B cell (primary cell): ENCODE data around the gene CNR2. TPM values are rescaled to one million over a fixed set of nuclear protein-coding genes. Genes with fewer than 3 reads are reported as not detected.
A peak's percentile ranks its signal among the peaks of the same experiment; 100 is the strongest.

Source experiments
- ATAC-seq: fragments of 200-7000 bp; cut with Tn5 transposase; one replicate; pipeline ENCODE4 v1.10.0; 2021; ENCODE audit warnings: low read depth, mild to moderate bottlenecking, moderate number of reproducible peaks, moderate library complexity
- CTCF ChIA-PET: fragments of 350-600 bp; sonication (Branson Sonifier 250); formaldehyde crosslinking; loops from one replicate; lab custom pipeline; 2021; ENCODE audit warnings: antibody characterized with exemption, inconsistent platforms; lab: Charles Lee
- POLR2A ChIA-PET: fragments of 350-600 bp; sonication (Branson Sonifier 250); formaldehyde crosslinking; loops from one replicate; lab custom pipeline; 2021; ENCODE audit warnings: antibody characterized with exemption; lab: Charles Lee
- DNase-seq: peaks from one replicate; pipeline ENCODE4 v3.0.0; 2013
- H2AFZ ChIP-seq: 2 replicates; pipeline ENCODE4 v1.6.1; 2012; ENCODE audit warnings: mild to moderate bottlenecking, low read depth, low read length; ENCODE audit not compliant: insufficient read depth, poor library complexity, severe bottlenecking
- H3K27ac ChIP-seq, 2 donors: 1 replicate in 1 of 2; 2 replicates in 1 of 2; pipeline ENCODE4 v1.5.1; 2012 to 2013; ENCODE audit warnings: low read length in 2 of 2, mild to moderate bottlenecking in 2 of 2, moderate library complexity in 1 of 2
- H3K27me3 ChIP-seq, 4 experiments: fragments of 200-600 bp in 1 of 4; sonication (generic) in 1 of 4; replicated peaks in 1 of 4; 1 replicate in 2 of 4; 2 replicates in 2 of 4; pipeline versions ENCODE4 v1.6.1 to v1.7.0; 2013 to 2016; ENCODE audit warnings: low read length in 3 of 4, mild to moderate bottlenecking in 2 of 4, mixed read lengths in 1 of 4, moderate library complexity in 1 of 4; ENCODE audit not compliant: insufficient read depth in 4 of 4, control insufficient read depth in 3 of 4; ENCODE audit errors: control extremely low read depth in 1 of 4
- H3K36me3 ChIP-seq, 2 experiments: replicated peaks in 1 of 2; 1 replicate in 1 of 2; 2 replicates in 1 of 2; pipeline versions ENCODE4 v1.6.1 to v1.7.1; 2013; ENCODE audit warnings: low read length in 1 of 2; ENCODE audit not compliant: insufficient read depth in 2 of 2, control insufficient read depth in 1 of 2; ENCODE audit errors: control extremely low read depth in 1 of 2, extremely low read depth in 1 of 2
- H3K4me1 ChIP-seq, 2 donors: fragments of 200-600 bp in 1 of 2; sonication (generic) in 1 of 2; 1 replicate in 1 of 2; 2 replicates in 1 of 2; pipeline versions ENCODE4 v1.5.1 to v1.6.1; 2013 to 2017; ENCODE audit warnings: low read length in 2 of 2; ENCODE audit not compliant: control insufficient read depth in 2 of 2, insufficient read depth in 2 of 2
- H3K4me2 ChIP-seq: replicated peaks from 2 replicates; pipeline ENCODE3; 2012; ENCODE audit warnings: mild to moderate bottlenecking, low read depth, low read length; ENCODE audit not compliant: poor library complexity, severe bottlenecking
- H3K4me3 ChIP-seq, 5 experiments: fragments of 200-600 bp in 1 of 5; sonication (generic) in 1 of 5; 1 replicate in 3 of 5; 2 replicates in 2 of 5; pipeline versions ENCODE4 v1.5.1 to v1.7.0; 2011 to 2016; ENCODE audit warnings: low read length in 4 of 5, mild to moderate bottlenecking in 4 of 5, low read depth in 2 of 5, control low read depth in 1 of 5, moderate library complexity in 1 of 5; ENCODE audit not compliant: insufficient read depth in 1 of 5; ENCODE audit errors: control extremely low read depth in 1 of 5, extremely low read depth in 1 of 5
- H3K79me2 ChIP-seq: fragments of 200-600 bp; sonication (generic); one replicate; pipeline ENCODE4 v1.6.0; 2016; ENCODE audit warnings: low read length; ENCODE audit not compliant: control insufficient read depth, insufficient read depth
- H3K9ac ChIP-seq: fragments of 200-600 bp; sonication (generic); 2 replicates; pipeline ENCODE4 v1.6.1; 2017; ENCODE audit warnings: mild to moderate bottlenecking, low read length, moderate library complexity
- H3K9me3 ChIP-seq, 3 donors: one replicate each; pipeline versions ENCODE4 v1.6.1 to v1.7.1; 2013; ENCODE audit warnings: low read length in 2 of 3; ENCODE audit not compliant: control insufficient read depth in 2 of 3, insufficient read depth in 1 of 3; ENCODE audit errors: control extremely low read depth in 1 of 3
- H4K20me1 ChIP-seq: 2 replicates; pipeline ENCODE4 v1.6.0; 2012; ENCODE audit warnings: mild to moderate bottlenecking, low read length; ENCODE audit not compliant: insufficient read depth, control insufficient read depth, poor library complexity, severe bottlenecking
- H3K27ac Mint-ChIP-seq: one replicate; pipeline ENCODE4 v1.8.0; 2021; ENCODE audit warnings: mixed read lengths
- H3K27me3 Mint-ChIP-seq: one replicate; pipeline ENCODE4 v1.8.0; 2021; ENCODE audit warnings: mixed read lengths
- H3K4me1 Mint-ChIP-seq: one replicate; pipeline ENCODE4 v1.8.0; 2021; ENCODE audit warnings: mixed read lengths
- H3K4me3 Mint-ChIP-seq: one replicate; pipeline ENCODE4 v1.8.0; 2021; ENCODE audit warnings: mixed read lengths
- H3K9me3 Mint-ChIP-seq: one replicate; pipeline ENCODE4 v1.8.0; 2022; ENCODE audit warnings: mixed read lengths; ENCODE audit not compliant: insufficient read depth
- CTCF ChIP-seq: fragments of 200-600 bp; IDR thresholded peaks from one replicate; pipeline ENCODE4 v1.8.0; 2022; ENCODE audit warnings: antibody characterized with exemption, mild to moderate bottlenecking
- EZH2 ChIP-seq: IDR thresholded peaks from 2 replicates; pipeline ENCODE4 v1.6.1; 2012; ENCODE audit warnings: borderline replicate concordance, low read depth, mild to moderate bottlenecking, moderate library complexity, low read length; ENCODE audit not compliant: insufficient read depth, poor library complexity, severe bottlenecking
- WGBS: methylation state at CpG from one replicate; pipeline ENCODE4 v1.1.5; 2013; ENCODE audit warnings: missing lambda C conversion rate; ENCODE audit not compliant: insufficient coverage; 5-methylcytosine and 5-hydroxymethylcytosine counted together
- intact Hi-C: fragments of 100-400 bp; cut with micrococcal nuclease; formaldehyde crosslinking; loops from one replicate; pipeline ENCODE4 v1.10.0; 2022
- polyA plus RNA-seq: library from polyadenylated mRNA; depleted of rRNA; stranded (reverse); fragments of >200 nt; gene quantifications from 2 replicates; pipeline ENCODE4 v1.2.3, GENCODE V29; 2012
- total RNA-seq, 2 donors: library from RNA; stranded (reverse); fragments of 120-200 nt in 1 of 2; gene quantifications; 1 replicate in 1 of 2; 2 replicates in 1 of 2; pipeline versions ENCODE4 v1.2.3 to v1.2.4, GENCODE V29; 2013 to 2022

The CNR2 gene
- total and polyA plus RNA-seq, 2 donors (not counting 1 experiment from before 2014, with no cell fraction given), result 45.6 to 63.4 TPM

DNA sequence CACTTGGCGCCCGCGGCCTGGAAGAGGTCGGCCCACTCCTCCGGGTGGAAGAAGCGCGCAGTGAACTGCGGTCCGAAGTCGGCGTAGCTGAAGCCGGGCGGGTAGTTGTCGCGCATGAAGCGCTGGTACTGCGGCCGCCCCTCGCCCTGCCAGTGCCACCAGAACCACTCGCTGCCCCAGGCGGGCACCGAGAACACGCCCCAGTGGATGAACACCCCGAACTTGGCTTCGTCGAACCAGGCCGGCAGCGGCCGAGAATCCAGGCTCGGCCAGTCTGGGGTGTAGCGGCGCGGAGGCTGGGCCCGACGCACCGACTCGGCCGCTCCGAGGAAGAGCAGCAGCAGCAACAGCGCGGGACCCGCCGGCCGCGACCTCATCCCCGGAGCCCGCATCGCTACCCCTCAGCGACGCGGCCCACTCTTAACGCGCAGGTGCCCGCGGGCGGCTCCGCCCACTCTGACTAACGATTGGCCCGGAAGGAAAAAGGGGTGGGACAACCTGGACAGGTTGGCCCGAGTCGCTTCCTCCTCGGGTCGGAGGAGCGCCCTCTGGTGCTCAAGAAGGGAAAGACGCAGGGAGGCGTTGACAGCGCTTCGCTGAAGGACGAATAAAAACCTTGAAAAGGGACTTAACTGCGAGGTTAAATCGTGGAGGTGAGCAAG, 45.1 kb downstream of the CNR2 start, which contains the start of gene FUCA1:
Gene FUCA1, minus strand, starts transcription at position 396 of the 662 bp plus-strand sequence. Its CDS starts 4 bp downstream, at position 392.
- H3K9me3 Mint-ChIP-seq, result no peaks in the 10 kb centered on the region
- peak within 1 kb of the TSS; percentile 90 for H2AFZ ChIP-seq
- peak within 1 kb of the TSS; percentile 42 to 81 (median 61) for H3K4me3 ChIP-seq
- CTCF ChIA-PET, result interaction anchor here (0.6 to 6.6 kb wide), 7 partner anchors 8 to 96 kb away, joined by 3 to 40 read pairs (median 4); partner anchors contain the start of genes CNR2 and HMGCL
- peaks cover 18% of the 10 kb centered on the region in 2 donors for H3K4me1 ChIP-seq
- H4K20me1 ChIP-seq, result peaks cover 22% of the 10 kb centered on the region
- WGBS, result under 1% methylated on average over 71 of the region's 71 CpGs
- H3K27ac ChIP-seq, result peak within 1 kb of the TSS in 1 of 2 donors; percentile 73
- H3K4me2 ChIP-seq, result peak within 1 kb of the TSS; percentile 93
- POLR2A ChIA-PET, result interaction anchor here (0.9 to 1.1 kb wide), 3 partner anchors 42 to 58 kb away, joined by 3 to 9 read pairs (median 7); partner anchors contain the start of gene CNR2
- peak within 1 kb of the TSS; percentile 93 for H3K4me3 Mint-ChIP-seq
- intact Hi-C loops, result loop anchor here (1.0 kb wide), 7 partner anchors 10 to 177 kb away; partner anchors contain the start of genes HMGCL and RPL11
- no peak for TF ChIP-seq EZH2
- peak; percentile 93 for TF ChIP-seq CTCF
- peaks cover 54% of the 10 kb centered on the region for H3K79me2 ChIP-seq
- no peaks in the 10 kb centered on the region for H3K9me3 ChIP-seq
- no peaks in the 10 kb centered on the region for H3K27me3 ChIP-seq
- peak; percentile 98 for ATAC-seq
- peak within 1 kb of the TSS; percentile 87 for H3K9ac ChIP-seq
- H3K27me3 Mint-ChIP-seq, result no peaks in the 10 kb centered on the region
- DNase-seq, result peak; percentile 97
- H3K36me3 ChIP-seq, result peaks cover 0 to 23% of the 10 kb centered on the region in 2 experiments
- peak within 1 kb of the TSS; percentile 91 for H3K27ac Mint-ChIP-seq
- peaks cover 45% of the 10 kb centered on the region for H3K4me1 Mint-ChIP-seq

GRCh38 chr1:23867542-23867894, 45.6 kb downstream of the CNR2 start:
- Mint-ChIP-seq H3K27ac (peak overlapping the region; percentile 91), H3K27me3 (no peaks in the 10 kb centered on the region), H3K4me3 (peak overlapping the region; percentile 93), H3K4me1 (peaks cover 42% of the 10 kb centered on the region), H3K9me3 (no peaks in the 10 kb centered on the region)
- Histone ChIP-seq H2AFZ (peak overlapping the region; percentile 90), H3K27me3 (no peaks in the 10 kb centered on the region), H3K9me3 (no peaks in the 10 kb centered on the region), H3K79me2 (peaks cover 54% of the 10 kb centered on the region), H3K36me3 (peaks cover 0 to 23% of the 10 kb centered on the region in 2 experiments), H3K4me2 (peak overlapping the region; percentile 93), H3K27ac (peak overlapping the region in 1 of 2 donors; percentile 73), H4K20me1 (peaks cover 22% of the 10 kb centered on the region), H3K4me3 (peak overlapping the region; percentile 42 to 81 (median 61)), H3K9ac (peak overlapping the region; percentile 87), H3K4me1 (peaks cover 18% of the 10 kb centered on the region in 2 donors)
- no peak for ATAC-seq
- DNase-seq, result no peak
- WGBS, result 1% methylated on average over 17 of the region's 17 CpGs
- ChIA-PET CTCF (interaction anchor here (0.6 to 6.6 kb wide), 5 partner anchors 8 to 57 kb away, joined by 3 to 40 read pairs (median 22); partner anchors contain the start of gene CNR2), POLR2A (interaction anchor here (0.6 to 0.9 kb wide), 2 partner anchors 42 to 57 kb away, joined by 3 to 6 read pairs; no protein-coding TSS in a partner anchor)
- intact Hi-C loops, result no loop called here
- TF ChIP-seq EZH2 (no peak), CTCF (no peak)
